Neural progenitor cell (in vitro differentiated cells): ENCODE results near the gene POLR3B. TPM values are rescaled to one million over a fixed set of nuclear protein-coding genes. Genes with fewer than 3 reads are reported as not detected.

Experiments
- DNase-seq: peaks from one replicate; pipeline ENCODE4 v3.0.0-alpha.2; 2016; ENCODE audit warnings: low spot score
- H2AFZ ChIP-seq: fragments of 200-600 bp; sonication (generic); replicated peaks from 2 replicates; pipeline ENCODE4 v1.6.1; 2016; ENCODE audit warnings: antibody characterized with exemption
- H3F3A ChIP-seq: fragments of 200-600 bp; sonication (generic); 2 replicates; pipeline ENCODE4 v1.6.1; 2016; ENCODE audit warnings: antibody characterized with exemption, low read depth
- H3K27ac ChIP-seq: fragments of 200-600 bp; sonication (generic); 2 replicates; pipeline ENCODE4 v1.5.1; 2016; ENCODE audit warnings: mild to moderate bottlenecking
- H3K27me3 ChIP-seq: fragments of 200-600 bp; sonication (generic); 2 replicates; pipeline ENCODE4 v1.6.1; 2016; ENCODE audit warnings: mild to moderate bottlenecking, moderate library complexity
- H3K36me3 ChIP-seq: fragments of 200-600 bp; sonication (generic); 2 replicates; pipeline ENCODE4 v1.5.1; 2016
- H3K4me1 ChIP-seq: fragments of 200-600 bp; sonication (generic); 2 replicates; pipeline ENCODE4 v1.6.1; 2016; ENCODE audit warnings: mixed run types
- H3K4me2 ChIP-seq: fragments of 200-600 bp; sonication (generic); 2 replicates; pipeline ENCODE4 v1.6.1; 2016
- H3K4me3 ChIP-seq: fragments of 200-600 bp; sonication (generic); 2 replicates; pipeline ENCODE4 v1.5.1; 2016
- H3K79me2 ChIP-seq: fragments of 200-600 bp; sonication (generic); 2 replicates; pipeline ENCODE4 v1.6.1; 2016; ENCODE audit warnings: low read depth
- H3K9ac ChIP-seq: fragments of 200-600 bp; sonication (generic); 2 replicates; pipeline ENCODE4 v1.6.1; 2016
- H3K9me3 ChIP-seq: fragments of 200-600 bp; sonication (generic); 2 replicates; pipeline ENCODE4 v1.5.1; 2016; ENCODE audit warnings: low read depth
- H4K20me1 ChIP-seq: fragments of 200-600 bp; sonication (generic); 2 replicates; pipeline ENCODE4 v1.6.1; 2016; ENCODE audit warnings: low read depth
- H3K27ac Mint-ChIP-seq: 3 replicates; pipeline ENCODE4 v1.8.0; 2021; ENCODE audit warnings: mixed read lengths
- H3K27me3 Mint-ChIP-seq: 2 replicates; pipeline ENCODE4 v1.8.0; 2022; ENCODE audit warnings: low read depth, mild to moderate bottlenecking, inconsistent platforms, moderate library complexity, mixed read lengths; ENCODE audit not compliant: insufficient read depth
- H3K36me3 Mint-ChIP-seq: 3 replicates; pipeline ENCODE4 v1.8.0; 2021; ENCODE audit warnings: mixed read lengths
- H3K4me1 Mint-ChIP-seq: 3 replicates; pipeline ENCODE4 v1.8.0; 2021; ENCODE audit warnings: mixed read lengths
- H3K4me3 Mint-ChIP-seq: 3 replicates; pipeline ENCODE4 v1.8.0; 2021; ENCODE audit warnings: mild to moderate bottlenecking, moderate library complexity, mixed read lengths
- H3K9me3 Mint-ChIP-seq: 3 replicates; pipeline ENCODE4 v1.8.0; 2020; ENCODE audit warnings: mixed read lengths
- EZH2 ChIP-seq: fragments of 200-600 bp; sonication (generic); IDR thresholded peaks from 2 replicates; pipeline ENCODE4 v1.6.1; 2017; ENCODE audit warnings: antibody characterized with exemption, mild to moderate bottlenecking, moderate library complexity
- EZH2phosphoT487 ChIP-seq: fragments of 200-600 bp; sonication (generic); IDR thresholded peaks from 2 replicates; pipeline ENCODE4 v1.6.1; 2017; ENCODE audit warnings: antibody characterized with exemption
- total RNA-seq: library from RNA; depleted of rRNA; stranded (reverse); fragments of >200 nt; gene quantifications from 2 replicates; pipeline ENCODE4 v1.2.3, GENCODE V29; 2015; ENCODE audit warnings: low replicate concordance
- TF ChIP-seq, protein P1 (sequence below): fragments of 200-600 bp; sonication (generic); IDR thresholded peaks from 2 replicates; pipeline ENCODE4 v1.5.1; 2017; ENCODE audit warnings: antibody characterized with exemption, mild to moderate bottlenecking

The POLR3B gene
- total RNA-seq, 1 donor from 2014 or later, result 8.8 TPM

DNA sequence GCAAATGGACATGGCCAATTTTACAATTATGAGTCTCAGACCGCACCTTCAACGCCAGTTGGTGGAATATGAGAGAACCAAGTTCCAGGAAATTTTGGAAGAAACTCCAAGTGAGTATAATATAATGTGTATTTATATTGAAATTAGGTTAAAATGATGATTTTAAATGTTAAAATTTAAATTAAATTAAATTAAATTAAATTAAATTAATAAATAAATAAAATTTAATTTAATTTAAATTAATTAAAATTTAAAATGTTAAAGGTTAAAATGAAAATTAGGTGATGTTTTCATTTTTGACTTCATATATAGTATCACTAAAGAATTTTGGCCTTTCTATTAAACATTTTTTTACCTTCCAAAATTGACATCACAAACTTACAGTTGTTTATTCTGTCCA lies 34.0 kb upstream of the POLR3B start:
- Mint-ChIP-seq H3K4me3 (no peak overlapping the region), H3K4me1 (no peaks in the 10 kb centered on the region), H3K9me3 (no peaks in the 10 kb centered on the region), H3K36me3 (peaks cover 13% of the 10 kb centered on the region), H3K27me3 (peaks cover 2% of the 10 kb centered on the region), H3K27ac (no peak overlapping the region)
- Histone ChIP-seq H4K20me1 (no peaks in the 10 kb centered on the region), H3K4me1 (no peaks in the 10 kb centered on the region), H3K9me3 (no peaks in the 10 kb centered on the region), H2AFZ (no peak overlapping the region), H3K36me3 (no peaks in the 10 kb centered on the region), H3K9ac (no peak overlapping the region), H3K27me3 (no peaks in the 10 kb centered on the region), H3K79me2 (no peaks in the 10 kb centered on the region), H3F3A (no peaks in the 10 kb centered on the region), H3K4me3 (no peak overlapping the region), H3K27ac (no peak overlapping the region), H3K4me2 (no peak overlapping the region)
- no peak for DNase-seq
- TF ChIP-seq EZH2, result no peak
- TF ChIP-seq EZH2phosphoT487, result no peak
- TF ChIP-seq, protein P1, sequence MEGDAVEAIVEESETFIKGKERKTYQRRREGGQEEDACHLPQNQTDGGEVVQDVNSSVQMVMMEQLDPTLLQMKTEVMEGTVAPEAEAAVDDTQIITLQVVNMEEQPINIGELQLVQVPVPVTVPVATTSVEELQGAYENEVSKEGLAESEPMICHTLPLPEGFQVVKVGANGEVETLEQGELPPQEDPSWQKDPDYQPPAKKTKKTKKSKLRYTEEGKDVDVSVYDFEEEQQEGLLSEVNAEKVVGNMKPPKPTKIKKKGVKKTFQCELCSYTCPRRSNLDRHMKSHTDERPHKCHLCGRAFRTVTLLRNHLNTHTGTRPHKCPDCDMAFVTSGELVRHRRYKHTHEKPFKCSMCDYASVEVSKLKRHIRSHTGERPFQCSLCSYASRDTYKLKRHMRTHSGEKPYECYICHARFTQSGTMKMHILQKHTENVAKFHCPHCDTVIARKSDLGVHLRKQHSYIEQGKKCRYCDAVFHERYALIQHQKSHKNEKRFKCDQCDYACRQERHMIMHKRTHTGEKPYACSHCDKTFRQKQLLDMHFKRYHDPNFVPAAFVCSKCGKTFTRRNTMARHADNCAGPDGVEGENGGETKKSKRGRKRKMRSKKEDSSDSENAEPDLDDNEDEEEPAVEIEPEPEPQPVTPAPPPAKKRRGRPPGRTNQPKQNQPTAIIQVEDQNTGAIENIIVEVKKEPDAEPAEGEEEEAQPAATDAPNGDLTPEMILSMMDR, result no peak

DNA sequence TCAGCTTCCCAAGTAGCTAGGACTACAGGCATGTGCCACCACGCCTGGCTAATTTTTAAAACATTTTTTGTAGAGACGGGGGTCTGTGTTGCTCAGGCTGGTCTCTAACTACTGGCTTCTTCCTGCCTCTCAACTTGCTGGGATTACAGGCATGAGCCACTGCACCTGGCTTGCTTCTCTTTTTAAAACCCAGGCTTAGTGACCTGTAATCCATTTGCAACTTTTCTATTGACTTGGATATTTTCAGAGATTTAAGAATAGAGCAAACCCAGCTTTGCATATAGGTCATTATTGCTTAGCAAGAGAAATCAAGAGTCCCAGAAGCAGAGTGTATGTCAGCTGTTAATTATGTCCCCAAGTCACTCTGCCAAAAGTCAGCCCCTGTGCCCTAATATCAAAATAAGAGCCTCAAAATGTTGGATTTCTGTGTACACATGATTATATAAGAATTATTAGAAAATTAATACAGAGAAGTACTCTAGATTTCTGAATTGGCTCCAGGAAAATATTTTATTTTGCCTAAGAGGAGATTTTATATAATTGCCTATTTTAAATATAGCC lies 30.2 kb upstream of the POLR3B start:
- no peaks in the 10 kb centered on the region for H3K9me3 Mint-ChIP-seq
- H3K4me1 ChIP-seq, result no peaks in the 10 kb centered on the region
- peaks cover 7% of the 10 kb centered on the region for H3K36me3 Mint-ChIP-seq
- no peak overlapping the region for H3K27ac Mint-ChIP-seq
- no peaks in the 10 kb centered on the region for H3K36me3 ChIP-seq
- no peak overlapping the region for H3K27ac ChIP-seq
- no peak for DNase-seq
- H3K9ac ChIP-seq, result no peak overlapping the region
- H3K27me3 ChIP-seq, result no peaks in the 10 kb centered on the region
- no peaks in the 10 kb centered on the region for H3K9me3 ChIP-seq
- H4K20me1 ChIP-seq, result no peaks in the 10 kb centered on the region
- H3F3A ChIP-seq, result no peaks in the 10 kb centered on the region
- H3K4me3 ChIP-seq, result no peak overlapping the region
- H3K27me3 Mint-ChIP-seq, result no peaks in the 10 kb centered on the region
- H3K79me2 ChIP-seq, result no peaks in the 10 kb centered on the region
- H3K4me1 Mint-ChIP-seq, result peaks cover 16% of the 10 kb centered on the region
- no peak overlapping the region for H2AFZ ChIP-seq
- H3K4me3 Mint-ChIP-seq, result no peak overlapping the region
- H3K4me2 ChIP-seq, result no peak overlapping the region
- TF ChIP-seq, protein P1, result no peak
- no peak for TF ChIP-seq EZH2
- TF ChIP-seq EZH2phosphoT487, result no peak

DNA sequence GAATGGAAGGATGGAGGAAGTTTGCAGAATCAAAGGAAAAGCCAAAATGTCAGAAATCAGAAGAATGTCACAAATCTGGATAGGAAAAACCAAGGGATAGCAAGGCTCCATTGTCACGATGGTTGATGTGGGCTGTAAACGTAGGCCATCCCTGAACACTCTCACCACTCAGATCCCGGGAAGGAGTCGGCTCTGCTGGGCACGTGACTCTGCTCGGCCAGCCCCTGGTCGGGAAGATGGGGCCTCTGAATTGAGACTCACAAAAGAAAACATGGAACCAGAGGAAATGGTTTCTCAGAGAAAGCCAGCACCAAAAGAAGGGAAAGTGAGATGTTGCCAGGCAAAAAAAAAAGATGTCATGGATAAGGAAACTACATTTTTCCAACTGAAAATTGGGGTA lies 28.8 kb upstream of the POLR3B start:
- H3K36me3 ChIP-seq, result no peaks in the 10 kb centered on the region
- Mint-ChIP-seq H3K4me3 (no peak overlapping the region), H3K27ac (no peak overlapping the region), H3K9me3 (no peaks in the 10 kb centered on the region), H3K27me3 (no peaks in the 10 kb centered on the region), H3K4me1 (peaks cover 16% of the 10 kb centered on the region), H3K36me3 (peaks cover 3% of the 10 kb centered on the region)
- no peak overlapping the region for H3K4me2 ChIP-seq
- H3K4me3 ChIP-seq, result no peak overlapping the region
- no peaks in the 10 kb centered on the region for H4K20me1 ChIP-seq
- no peak for DNase-seq
- no peaks in the 10 kb centered on the region for H3K9me3 ChIP-seq
- no peaks in the 10 kb centered on the region for H3F3A ChIP-seq
- H3K79me2 ChIP-seq, result no peaks in the 10 kb centered on the region
- no peaks in the 10 kb centered on the region for H3K4me1 ChIP-seq
- H2AFZ ChIP-seq, result no peak overlapping the region
- H3K27ac ChIP-seq, result no peak overlapping the region
- H3K27me3 ChIP-seq, result no peaks in the 10 kb centered on the region
- TF ChIP-seq EZH2 (no peak), EZH2phosphoT487 (no peak)
- TF ChIP-seq, protein P1, result no peak
- no peak overlapping the region for H3K9ac ChIP-seq
